ENCODE measurements around the gene OR2H1.

The OR2H1 gene

GRCh38 chr6:29483186-29483585 is 26.2 kb downstream of the OR2H1 start:
- DNase-seq: no peak

DNA sequence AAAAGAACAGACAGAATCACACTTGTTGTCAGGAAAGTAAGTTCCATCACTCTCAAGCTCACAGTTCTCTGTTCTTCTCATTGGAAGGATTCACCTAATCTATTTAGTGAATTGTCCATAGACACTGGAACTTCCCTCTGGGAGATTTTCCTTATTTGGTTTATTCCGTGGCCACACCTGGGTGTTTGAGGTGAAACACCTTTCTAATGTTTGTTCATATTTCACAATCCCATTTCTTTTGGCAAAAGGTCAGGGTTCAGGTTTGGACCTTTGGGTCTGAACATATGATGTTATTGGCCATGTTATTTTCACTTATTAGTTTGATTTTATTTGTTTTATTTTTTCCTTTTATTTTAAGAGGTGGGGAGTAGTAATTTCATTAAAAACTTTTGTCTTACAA is 26.8 kb downstream of the OR2H1 start:
- DNase-seq: no peak

DNA sequence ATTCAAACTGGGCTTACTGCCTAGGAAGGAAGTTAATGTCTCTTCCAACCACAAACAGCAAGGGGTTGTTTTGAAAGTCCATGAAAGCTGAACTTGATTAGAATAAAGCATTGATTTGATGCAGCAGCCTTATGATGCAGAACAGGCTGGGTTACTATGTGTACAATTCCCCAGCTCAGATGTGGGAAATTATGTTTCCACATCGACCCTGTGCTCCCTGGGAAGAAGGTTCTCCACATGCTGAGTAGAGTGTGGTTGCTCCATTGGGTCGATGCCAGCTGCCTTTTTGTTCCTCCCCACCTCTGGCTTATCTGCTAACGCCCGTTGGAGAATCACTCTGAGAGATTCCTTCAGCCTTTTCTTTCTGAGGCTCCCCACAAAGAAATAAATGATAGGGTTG is 29.6 kb downstream of the OR2H1 start:
- no peak for DNase-seq

GRCh38 chr6:29487131-29487530 is 30.2 kb downstream of the OR2H1 start:
- DNase-seq: no peak

DNA sequence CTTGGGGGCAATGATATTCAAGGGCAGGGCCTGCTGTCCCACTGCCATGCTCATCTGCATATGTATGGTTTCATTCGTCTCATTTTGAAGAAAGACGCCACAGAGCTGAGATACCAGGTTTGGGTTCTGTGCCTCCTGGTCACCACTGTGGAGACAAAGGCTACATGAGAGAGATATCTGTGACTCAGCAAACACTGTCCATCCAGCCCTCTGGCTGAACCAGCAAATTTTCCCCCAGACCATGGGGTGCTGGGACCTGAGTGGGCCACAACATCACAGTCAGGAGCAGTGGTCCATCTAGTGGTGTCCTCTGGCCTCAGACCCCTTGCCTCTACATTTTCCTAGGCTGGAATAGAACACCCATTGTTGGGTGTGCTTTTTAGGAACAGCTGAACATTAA is 30.7 kb downstream of the OR2H1 start, which contains the start of gene MAS1L:
MAS1L (minus strand) TSS at position 297 of the 400 bp plus-strand sequence; CDS start at position 243, 54 bp downstream.
- DNase-seq: no peak

DNA sequence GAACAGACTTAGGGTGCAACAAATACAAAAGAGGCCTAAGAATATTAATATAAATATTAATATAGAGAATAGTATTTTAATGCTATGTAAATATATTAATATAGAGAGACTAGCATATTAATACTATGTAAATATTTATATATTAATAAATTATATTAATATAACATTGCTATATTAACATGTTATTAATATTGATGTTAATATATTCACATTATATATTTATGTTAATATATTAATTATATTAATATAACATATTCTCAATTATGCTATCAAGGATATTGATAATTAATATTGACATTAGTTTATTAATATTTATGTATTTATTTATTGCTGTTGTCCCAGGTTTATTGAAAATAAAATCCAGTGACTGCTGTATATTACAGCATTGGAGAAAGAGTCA is 31.9 kb downstream of the OR2H1 start:
- no peak for DNase-seq

GRCh38 chr6:29489286-29489685 is 32.3 kb downstream of the OR2H1 start:
- no peak for DNase-seq

GRCh38 chr6:29490055-29490454 is 33.1 kb downstream of the OR2H1 start:
- DNase-seq: no peak

DNA sequence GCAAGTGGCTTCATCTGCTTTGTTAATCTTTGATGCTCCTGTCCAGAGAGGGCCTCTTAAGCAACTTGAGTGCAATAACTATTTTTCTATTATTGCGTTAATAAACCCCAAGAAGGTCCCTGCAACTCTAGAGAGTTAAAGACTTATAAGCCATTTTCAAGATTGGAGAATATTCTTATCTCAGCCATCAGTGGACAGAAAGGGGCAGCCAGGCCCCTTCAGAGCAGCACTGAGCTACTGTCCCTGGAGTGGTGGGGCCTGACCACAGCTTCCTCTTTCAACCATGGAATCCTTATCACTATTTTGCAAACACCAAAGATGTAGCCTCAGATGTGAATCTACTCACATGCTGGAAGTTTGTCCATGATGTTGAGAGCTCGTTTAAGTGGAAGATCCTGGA is 33.6 kb downstream of the OR2H1 start:
- DNase-seq: no peak

DNA sequence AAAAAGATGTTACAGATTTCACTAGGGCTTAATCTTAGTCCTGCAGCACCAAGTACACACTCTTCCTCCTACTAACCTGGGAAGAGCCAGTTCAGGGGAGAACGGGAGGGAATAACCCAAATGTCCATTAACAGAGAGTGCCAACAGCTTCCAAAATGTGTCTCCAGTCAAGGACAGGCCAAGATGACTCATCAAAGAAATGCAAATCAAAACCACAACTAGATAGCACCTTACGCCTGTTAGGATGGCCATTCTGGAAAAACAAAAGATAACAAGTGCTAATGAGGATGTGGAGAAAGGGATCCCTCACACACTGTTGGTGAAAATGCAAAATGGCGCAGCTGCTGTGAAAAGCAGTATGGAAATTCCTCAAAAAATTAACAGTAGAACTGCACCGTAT is 34.6 kb downstream of the OR2H1 start:
- no peak for DNase-seq

DNA sequence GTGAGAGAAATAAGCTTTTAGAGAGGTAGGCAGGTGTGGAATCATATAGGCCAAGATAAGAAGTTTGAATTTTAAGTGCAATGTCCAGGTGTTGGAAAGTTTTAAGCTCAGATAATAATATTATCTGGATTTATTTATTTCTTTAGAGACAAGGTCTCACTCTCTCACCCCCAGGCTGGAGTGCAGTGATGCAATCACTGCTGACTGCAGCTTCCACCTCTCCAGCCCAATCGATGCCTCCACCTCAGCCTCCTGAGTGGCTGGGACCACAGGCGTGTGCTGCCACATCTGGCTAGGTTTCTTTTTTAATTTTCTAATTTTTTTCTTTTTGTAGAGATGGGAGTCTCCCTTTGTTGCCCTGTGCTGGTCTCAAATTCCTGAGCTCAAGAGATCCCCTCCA is 36.3 kb downstream of the OR2H1 start:
- no peak for DNase-seq

DNA sequence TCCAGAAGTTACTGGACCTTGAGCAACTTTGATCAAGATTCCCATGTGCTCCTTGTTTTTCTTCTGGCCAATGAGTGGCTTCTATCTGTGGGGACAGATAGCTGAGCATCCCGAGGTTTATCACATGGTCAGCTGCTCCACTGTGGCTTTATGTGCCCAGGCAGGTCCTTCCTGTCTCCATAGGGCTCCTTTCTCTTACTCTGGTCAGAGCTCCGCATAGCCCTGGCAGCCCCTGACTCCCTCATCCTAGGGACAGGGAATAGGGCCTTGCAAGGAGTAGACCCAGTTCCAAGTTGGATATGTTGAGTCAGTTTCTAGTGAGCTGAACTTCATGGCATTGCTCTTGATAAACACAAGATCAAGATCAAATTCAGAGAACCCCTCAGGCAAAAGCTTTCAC is 37.2 kb downstream of the OR2H1 start:
- no peak for DNase-seq

DNA sequence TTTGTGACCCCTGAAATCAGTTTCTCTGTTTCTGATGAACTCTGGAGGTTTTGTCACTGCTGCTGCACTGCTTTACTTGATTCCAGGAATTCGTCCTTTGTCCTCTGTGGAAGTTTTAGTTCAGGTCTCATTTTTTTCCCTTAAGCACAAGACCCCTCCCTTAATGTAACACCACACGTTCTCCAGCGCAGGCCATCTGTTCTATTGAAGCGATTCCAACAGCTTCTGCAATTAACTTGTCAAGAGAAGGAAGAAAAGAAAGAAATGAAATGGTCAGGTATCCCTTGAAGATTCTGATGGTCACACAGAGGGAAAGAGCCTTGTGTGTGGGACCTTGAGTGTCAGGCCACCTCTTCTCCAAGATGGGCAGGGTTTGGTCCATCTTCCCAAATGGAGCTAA is 38.6 kb downstream of the OR2H1 start:
- no peak for DNase-seq

DNA sequence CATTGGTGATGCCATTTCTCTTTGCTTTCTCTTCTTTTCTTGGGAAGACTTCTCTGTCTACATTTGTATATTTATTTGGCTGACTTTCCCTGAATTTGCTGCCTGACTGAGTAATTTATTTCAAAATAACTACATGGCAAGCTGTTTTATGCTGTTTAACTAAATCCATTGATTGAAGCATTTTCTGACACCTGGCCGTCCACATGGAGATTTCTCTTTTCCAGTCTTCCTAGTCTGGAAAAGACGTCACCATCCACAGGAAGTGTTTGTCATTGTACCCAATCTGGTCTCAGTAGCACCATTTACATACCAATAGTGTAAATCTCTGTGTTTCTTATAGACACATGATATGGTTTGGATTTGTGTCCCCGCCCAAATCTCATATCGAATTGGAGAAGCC is 40.0 kb downstream of the OR2H1 start:
- no peak for DNase-seq

- DNase-seq: no peak
These were observed 42.7 kb downstream of the OR2H1 start for GRCh38 chr6:29499704-29500103.

DNA sequence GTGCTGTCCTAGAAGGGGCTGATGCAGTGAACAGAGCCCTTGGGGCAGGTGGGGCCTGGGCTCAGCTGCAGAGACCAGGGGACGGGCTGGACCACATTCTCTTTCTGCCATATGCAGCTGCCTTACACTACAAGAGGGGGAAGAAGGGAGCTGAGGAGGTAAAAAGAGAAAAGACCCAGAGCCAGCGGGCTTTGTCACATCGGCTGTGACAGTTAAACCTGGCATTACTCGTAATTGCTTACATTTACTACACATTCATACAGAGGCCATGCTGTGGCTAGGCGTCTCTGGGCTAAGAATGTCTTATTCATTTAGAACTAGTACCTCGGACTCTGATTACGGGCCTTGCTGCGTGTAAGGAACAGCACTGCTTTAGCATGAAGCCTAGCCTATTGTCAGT is 43.6 kb downstream of the OR2H1 start:
- DNase-seq: no peak

GRCh38 chr6:29501106-29501505 is 44.2 kb downstream of the OR2H1 start:
- no peak for DNase-seq

DNA sequence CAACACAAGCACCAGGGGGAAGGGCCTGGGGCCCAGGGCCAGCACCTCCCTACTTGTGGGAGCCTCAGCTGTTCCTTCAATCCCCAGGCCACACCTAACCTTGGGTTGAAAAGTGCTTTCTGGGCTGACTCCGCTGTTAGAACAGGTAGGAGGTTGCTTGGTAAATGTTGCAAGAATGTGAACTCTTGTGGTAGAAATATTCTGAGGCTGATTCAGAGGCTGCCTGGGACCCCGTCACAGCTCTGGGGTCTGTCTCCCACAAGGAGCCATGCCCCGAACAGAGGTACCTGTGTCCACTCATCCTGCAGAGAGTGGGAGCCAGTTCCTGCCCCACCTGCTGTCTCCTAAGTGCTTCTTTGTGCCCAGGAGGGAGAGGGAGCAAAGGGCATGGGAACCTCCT is 45.2 kb downstream of the OR2H1 start:
- no peak for DNase-seq

- DNase-seq: no peak
These were observed 45.6 kb downstream of the OR2H1 start for GRCh38 chr6:29502597-29502996.

DNA sequence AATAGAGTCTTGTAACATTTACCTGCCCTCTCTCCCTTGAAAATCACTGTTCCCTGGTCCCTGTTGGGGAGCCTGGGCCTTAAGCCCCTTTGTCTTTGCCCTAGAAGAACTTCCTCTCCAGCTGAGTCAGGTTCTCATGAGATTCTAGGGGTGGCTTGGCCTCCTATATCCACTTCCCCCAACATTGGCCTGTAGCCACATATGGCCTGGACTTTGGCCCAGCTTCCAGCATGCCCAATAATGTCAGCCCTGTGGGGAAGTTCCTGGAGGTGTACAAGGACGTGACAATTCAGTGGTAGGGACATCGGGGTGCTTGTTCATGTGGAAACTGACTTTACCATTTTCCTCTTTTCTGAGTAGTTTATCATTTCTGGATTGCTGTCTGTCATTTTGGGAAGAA is 48.0 kb downstream of the OR2H1 start:
- DNase-seq: no peak

DNA sequence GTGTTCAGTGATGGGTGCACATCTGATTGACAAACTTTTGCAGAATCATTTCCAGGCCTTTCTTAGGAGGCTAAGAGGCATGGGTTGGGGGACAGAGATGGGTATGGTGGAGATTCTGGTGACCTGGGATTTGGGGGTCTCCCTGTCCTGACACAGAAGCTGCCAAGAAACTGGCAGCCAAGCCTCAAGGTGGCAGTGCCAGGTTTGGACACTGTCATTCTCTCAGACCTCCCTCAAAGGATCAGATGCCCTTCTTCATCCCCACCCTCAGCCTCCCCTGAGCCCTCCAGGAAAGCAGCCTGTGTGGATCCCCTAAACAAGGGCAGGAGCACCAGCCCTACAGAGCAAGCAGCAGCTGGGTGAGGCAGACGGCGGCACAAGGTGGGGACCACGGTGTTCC is 48.9 kb downstream of the OR2H1 start:
- DNase-seq: no peak

DNA sequence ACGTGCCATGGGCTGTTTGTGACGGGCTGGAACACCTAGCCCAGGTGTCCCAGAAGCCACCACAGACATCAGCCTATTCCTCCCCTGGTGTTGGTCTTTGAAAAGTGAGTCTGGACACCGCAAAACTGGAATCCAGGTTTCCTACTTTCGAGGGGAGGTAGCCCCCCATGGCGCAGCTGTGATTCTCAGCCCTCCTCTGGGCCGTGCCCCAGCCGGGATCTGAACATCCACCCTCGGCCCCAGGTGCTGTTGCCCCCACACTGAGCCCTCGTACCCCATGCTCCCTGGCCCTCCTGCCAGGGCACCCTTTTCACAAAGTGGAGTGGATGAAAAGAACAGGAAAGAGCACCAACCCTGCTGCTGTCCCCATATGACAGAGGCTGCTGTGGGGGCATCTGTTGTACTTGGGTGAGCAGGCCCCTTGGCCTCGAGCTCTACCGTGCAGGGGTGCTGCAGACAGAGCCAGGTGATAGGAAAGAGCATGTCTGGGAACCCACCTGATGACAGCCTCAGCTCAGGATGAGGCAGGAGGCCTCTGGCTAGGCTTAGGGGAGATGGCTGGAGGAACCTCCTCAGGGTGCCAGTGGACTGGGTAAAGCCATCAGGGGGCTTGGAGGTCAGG is 49.6 kb downstream of the OR2H1 start:
- DNase-seq: no peak

- no peak for DNase-seq
These were observed 50.4 kb downstream of the OR2H1 start for GRCh38 chr6:29507319-29507718.

DNA sequence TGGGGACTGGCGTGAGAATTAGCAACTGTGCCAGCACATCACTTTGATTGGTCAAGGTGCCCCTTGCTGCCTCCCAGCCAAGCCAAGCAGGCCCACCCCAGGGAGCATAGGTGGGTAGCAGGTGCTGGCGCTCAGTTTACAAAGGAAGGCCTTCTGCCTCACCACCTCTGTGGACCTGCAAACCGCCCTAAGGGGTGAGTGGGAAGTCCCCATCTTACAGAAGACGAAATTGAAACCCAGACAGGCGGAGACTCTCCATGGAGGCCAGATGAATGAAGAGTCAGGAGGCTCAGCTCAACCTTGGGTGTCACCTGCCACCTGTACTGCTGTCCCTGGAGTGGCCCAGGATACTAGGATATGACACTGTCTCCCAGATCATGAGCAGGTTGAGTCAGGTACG is 52.3 kb downstream of the OR2H1 start:
- no peak for DNase-seq
